Activated CD4-positive, alpha-beta T cell treated with anti-CD3 and anti-CD28 coated beads for 48 hours (primary cell): Measurements from ENCODE around the gene POU2AF1.

Source experiments
- DNase-seq: peaks from one replicate; pipeline ENCODE4 v3.0.0-alpha.2; 2020

Gene POU2AF1

DNA sequence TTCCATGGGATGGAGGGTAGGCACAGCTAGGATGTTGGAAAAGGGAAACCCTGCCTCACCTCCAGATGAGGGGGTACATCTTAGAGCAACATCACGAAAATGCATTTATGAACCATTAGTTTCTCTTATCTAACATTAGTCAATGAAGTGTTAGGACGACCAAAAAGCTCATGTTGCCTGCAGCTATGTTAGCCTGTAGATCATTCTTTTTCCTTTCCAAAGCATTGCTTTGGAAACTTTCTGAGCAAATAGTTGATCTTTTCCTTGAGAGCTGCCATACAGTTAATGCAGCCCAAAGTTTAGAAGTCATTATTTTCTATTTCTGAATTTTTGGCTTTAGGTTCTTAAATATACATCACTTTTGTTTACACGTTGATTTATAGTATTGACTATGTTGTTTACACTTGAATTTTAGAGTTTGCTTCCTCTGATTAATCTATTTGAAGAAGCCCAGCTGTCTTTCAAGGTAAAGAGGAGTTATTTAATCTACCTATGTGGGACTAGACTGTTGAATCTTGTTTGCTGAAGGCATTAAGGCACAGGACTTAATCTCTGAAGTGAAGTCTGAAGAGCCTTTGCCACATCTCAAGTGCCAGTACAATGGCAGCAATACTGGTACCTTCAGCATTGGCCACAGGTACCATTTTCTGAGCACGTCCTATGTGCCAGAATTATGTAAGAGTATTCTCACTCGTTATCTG, 69.7 kb downstream of the POU2AF1 start:
- DNase-seq = no peak

DNA sequence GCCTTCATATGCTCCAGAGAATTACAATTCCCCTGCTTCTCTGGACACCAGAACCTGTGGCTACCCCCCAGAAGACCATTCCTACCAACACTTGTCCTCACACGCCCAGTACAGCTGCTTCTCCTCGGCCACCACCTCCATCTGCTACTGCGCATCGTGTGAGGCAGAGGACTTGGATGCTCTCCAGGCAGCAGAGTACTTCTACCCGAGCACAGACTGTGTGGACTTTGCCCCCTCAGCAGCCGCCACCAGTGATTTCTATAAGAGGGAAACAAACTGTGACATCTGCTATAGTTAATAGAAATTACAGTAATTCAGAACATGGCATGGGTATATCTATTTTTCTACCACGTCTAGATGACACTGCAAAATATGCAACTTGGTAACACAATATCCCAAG, 70.9 kb downstream of the POU2AF1 start:
- no peak for DNase-seq

DNA sequence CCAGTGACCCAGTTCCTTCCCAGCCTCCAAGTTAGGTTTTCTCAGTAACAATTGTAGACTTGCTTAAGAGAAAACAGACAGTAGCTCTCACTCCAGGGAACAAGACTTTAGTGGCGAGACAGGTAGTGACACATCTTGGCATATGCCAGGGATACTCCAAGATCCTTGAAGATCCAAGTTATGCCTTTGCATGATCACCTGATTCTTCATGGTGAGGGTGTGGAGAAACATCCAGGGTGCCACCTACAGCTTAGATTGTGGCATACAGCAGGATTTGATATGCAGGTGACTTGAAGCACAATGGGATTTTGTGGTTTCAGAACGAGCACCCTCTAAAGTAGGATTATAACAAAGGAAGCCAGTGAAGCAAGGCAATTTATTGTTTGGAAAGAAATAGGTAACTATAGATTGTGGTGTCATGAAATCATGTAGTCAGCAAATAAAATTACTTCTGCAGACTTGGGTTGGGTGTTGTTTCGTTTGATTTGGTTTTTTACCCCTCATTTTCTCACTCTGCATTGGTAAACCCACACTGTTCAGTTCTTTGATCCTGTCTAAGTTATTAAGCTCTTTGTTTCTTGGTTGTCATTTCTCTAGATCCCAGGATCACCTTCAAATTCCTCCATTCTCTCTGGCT, 71.5 kb downstream of the POU2AF1 start:
- no peak for DNase-seq

DNA sequence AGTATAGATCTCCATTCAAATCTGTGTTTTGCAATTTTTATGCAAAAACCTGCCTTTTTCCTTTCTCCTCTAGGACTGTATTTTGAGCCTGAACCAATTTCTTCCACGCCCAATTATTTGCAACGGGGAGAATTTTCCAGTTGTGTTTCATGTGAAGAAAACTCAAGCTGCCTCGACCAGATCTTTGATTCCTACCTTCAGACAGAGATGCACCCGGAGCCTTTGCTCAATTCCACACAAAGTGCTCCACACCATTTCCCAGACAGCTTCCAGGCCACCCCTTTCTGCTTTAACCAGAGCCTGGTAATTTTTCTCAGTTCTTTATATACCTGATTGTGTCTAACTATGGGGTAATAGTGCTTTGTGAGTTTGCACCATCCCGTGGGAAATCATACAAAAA, 72.8 kb downstream of the POU2AF1 start:
- no peak for DNase-seq

DNA sequence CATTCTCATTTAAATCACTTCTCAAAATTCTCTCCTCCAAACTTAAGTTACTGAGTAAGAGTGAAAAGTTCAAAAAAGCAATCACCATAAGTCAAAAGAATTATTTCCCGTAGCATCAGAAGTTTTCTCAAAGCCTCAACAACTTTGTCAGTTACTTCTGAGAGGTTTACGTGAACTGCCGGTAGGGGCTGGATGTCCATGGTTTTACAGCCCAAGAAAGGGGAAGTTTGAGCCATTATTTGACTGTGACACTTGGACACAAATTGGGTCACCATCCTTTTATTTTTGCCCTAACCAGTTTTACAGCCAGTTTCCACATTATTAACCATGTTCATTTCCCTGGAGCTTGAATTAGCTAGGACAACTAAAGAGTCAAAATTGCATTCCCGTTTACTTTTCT, 73.2 kb downstream of the POU2AF1 start:
- DNase-seq = no peak

DNA sequence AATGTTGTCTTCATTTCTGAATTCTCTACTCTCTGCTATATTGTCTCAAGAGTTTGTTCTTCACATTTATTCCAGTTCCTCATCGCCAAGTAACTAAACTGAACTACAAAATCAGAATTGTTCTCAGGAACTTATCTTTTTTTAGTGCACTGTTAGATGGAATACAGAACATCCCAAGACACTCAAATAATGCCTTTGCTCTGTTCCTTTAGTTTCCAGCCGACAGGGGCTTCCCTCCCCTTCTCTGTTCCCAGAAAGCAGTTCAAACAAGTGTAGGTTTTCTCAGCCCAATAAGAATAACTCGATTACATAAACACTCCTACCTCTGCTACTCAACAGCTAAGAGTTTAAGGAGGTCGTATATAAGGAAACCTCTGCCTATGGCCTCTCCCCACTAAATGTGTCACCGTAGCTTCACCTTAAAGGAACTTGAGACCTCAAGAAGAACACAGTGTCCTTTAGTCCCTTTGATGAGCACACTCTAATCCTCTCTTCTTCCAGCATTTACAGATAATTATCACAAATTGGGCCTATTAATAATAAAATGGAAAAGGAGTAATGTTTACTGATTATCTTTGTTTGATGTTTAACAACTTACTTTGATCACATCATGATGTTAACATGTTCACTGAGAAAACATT, 73.8 kb downstream of the POU2AF1 start:
- no peak for DNase-seq

DNA sequence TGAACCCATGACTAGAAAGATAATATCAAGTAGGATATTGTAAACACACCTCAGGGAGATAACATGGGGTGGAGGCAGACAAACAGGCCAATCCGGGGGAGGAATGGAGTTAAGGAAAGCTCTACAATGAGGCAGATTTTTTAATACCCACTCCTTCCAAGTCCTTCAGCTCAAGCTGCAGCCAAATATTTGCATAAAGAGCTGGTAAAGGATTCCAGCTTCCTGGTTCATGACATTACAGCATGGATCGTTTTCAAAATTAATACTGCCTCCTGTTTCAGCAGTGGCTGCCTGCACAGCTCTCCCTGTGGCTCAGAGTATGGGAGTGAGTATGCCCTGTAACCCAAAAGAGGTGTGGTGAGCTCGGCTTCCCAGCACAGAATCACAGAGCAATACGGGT, 75.6 kb downstream of the POU2AF1 start:
- no peak for DNase-seq

DNA sequence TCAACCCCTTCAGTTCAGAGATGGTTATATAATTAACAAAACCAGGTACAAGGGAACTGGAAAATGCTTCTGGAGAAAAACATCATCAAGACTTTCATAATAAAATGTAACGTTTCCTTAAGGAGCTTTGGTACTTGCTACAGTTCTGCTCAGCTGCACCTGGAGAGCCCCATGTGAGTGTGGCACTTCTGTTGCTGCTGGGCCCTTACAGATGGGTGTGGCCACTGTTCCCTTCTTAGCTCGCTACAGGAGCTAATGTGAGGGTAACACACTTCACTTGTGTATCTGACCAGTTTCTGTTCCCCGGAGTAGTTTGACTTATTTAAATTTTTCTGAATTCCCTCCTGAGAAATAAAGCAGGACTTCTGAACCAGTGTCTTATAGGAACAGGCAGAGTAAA, 76.8 kb downstream of the POU2AF1 start:
- no peak for DNase-seq
